Mucosa of gallbladder (tissue), 1 donor: ENCODE measurements around the gene CAPN15. TPM values are rescaled to one million over a fixed set of nuclear protein-coding genes. Genes with fewer than 3 reads are reported as not detected.

Experiments
- DNase-seq: peaks from one replicate; pipeline ENCODE4 v3.0.0-alpha.2; 2020; ENCODE audit warnings: low spot score
- total RNA-seq: library from RNA; stranded (reverse); gene quantifications from one replicate; pipeline ENCODE4 v1.2.1, GENCODE V29; 2021
- donor health status: DM: no; HTN: no; CAD: no.

Gene CAPN15
- total RNA-seq, 1 donor from 2014 or later, result 75.4 TPM

DNA sequence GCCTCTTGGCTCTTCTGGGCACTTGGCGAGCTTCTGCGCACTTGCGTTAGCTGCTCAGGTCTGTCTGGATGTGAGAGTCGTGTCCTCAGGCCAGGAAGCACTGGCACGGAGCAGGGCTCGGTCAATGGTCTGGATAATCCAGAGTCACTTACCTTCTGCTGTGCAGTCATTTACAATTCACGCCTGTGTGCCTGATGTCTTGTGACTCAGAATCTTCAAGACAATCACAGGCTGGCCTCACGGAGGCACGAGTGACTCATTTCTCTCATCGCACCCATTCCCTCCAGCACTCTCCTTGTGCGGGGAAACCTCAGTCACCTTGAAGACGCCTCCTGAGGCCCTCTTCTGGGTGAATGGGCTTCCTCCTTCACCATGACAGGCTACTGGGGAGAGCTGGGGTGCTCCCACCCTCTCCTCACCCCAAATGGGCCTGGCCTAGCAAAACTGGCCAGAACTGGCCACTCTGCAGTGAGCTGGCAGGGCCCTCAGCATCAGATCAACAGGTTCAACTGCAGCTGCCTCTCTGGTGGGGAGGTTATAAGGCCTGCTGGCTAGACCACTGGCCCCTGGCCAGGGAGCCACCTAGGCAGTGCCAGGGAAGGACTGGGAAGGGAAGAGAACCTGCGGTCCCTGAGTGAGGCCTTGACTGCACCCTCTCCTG, 1.9 kb upstream of the CAPN15 start:
- DNase-seq, result peak; percentile 54

DNA sequence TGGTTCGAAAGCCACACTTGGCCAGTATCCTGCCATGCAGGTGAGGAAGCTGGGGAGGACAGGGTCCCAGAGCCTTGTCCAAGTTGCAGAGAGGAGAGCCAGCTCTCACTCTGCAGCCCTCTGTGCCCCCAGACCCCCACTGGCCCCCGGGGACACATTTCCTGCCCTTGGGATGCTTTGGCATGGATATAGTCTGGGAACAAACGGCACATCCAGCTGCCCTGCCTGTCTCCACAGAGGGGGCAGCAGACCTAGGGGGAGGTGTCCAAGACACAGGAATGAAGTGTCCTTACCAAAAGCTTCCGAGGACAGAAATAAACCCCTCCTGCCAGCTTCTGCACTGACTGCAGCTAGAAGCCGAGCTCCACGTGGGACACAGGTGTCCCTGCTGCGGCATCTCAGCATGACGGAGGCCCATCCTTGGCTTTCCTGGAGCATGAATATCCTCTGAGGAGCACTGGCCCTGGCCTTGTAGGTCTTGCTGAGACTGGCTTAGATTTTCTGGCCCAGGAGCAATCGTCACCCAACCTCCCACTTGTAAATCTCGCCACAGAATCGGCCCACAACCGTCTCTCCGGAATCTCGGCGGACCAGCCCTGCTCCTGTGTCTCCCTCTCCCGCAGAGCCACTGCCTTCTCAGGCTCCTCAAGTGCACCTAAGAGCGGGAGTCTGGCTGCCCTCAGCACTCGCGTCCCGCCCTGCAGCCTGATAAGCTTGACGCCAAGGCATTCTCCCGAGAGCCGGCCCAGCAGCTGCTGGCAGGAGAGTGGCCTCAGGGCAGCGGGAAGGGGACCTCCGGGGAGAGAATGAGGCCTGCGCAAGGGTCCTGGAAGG, 1.1 kb upstream of the CAPN15 start:
- no peak for DNase-seq

DNA sequence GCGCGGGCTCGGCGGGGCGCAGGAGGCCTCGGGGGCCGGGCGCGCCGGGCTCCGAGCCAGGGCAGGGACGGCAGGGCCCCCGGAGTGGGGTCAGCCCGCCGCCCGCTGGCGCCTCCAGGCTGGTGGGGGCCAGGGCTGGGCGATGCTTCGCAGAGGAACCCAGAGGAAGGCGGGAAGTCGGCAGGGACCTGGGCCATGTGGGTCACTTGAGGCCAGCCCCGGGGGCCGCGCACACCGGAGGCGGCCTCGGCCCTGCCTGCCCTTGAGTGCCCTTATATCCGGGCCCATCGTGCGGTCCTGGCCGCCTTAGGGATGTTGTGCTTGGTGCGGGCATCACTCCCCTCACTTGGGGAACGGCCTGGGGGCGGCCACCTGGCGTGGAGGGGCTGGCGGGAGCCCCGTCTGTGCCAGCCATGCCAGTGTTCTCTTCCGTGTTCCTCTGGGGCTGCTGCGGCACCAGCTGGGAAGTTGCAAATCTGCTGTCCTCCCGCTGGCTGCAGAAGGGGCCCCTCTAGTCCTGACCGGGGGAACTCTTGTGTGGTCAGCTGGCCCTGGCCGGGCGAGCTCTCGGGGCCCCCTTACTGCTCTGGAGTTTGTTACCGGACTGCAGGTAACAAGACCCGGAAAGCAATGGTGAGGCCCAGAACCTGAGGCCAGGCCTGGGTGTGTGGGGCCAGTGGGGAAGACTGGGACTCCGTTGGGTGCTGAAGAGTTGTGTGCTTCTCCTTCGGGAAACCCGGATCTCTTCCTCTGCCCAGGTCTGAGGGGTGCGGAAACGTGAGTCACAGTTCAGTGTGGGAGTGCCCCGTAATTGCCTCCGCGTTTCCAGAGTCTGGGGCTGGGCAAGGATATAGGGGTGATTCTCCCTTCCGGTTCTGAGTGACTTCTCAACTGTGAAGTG, 849 bp downstream of the CAPN15 start:
- no peak for DNase-seq

DNA sequence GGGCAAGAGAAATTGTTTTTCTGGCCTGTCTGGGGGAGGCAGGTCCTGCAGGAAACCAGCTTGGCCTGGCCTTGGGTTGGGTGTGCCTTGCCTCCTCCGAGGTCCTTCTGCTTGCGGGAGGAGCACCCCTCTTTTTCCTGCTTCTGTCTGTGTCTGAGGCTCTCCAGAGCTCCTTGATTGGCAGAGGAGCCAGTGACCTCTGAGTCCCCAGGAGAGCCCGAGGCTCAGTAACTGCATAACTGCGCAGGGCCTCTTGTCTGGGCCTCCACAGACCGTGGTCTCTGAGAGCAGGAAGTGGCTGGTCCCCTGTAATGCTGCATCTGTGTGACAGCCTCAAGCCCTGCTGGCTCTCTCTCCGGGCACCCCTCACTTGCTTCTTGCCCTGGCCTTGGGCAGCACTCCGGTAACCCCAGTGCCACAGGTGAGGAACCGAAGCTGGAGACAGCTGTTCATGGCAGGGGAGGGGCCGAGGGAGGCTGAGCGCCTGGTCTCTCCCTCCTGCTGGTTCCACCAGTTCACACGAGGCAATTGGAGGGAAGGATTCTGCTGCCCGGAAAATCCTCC, 1.6 kb downstream of the CAPN15 start:
- no peak for DNase-seq

DNA sequence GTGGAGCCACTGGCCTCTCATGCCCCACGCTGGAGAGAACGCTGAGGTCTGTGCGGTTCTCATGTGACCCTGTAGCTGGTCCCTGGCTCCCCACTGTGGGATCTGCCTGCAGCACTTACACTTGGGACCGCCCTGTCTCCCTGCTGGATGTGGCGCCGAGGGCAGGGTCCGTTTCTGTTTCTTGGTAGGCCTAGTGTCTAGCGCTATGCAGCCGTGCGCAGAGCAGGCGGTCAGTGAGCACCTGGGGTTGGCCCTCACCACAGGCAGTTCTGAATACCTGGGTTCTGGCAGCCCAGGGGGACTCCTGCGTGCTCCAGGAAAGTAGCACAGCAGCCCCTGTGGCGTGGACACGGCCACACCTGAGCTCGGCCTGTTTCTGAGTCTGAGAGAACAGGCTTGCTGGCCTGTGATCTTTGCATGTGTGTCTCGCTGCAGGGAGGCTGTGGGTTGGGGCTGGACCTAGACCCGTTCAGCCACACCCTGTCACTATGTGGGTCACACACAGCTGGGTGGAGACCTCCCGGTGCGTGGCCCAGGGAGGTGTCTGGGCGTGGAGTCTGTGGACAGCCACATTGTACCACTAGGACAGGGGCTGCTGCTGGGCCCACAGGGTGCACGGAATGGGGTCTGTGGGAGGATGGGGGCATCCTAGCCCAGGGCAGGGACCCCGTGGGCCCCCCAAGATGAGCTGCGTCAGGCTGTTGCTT, 2.8 kb downstream of the CAPN15 start:
- DNase-seq, result no peak

DNA sequence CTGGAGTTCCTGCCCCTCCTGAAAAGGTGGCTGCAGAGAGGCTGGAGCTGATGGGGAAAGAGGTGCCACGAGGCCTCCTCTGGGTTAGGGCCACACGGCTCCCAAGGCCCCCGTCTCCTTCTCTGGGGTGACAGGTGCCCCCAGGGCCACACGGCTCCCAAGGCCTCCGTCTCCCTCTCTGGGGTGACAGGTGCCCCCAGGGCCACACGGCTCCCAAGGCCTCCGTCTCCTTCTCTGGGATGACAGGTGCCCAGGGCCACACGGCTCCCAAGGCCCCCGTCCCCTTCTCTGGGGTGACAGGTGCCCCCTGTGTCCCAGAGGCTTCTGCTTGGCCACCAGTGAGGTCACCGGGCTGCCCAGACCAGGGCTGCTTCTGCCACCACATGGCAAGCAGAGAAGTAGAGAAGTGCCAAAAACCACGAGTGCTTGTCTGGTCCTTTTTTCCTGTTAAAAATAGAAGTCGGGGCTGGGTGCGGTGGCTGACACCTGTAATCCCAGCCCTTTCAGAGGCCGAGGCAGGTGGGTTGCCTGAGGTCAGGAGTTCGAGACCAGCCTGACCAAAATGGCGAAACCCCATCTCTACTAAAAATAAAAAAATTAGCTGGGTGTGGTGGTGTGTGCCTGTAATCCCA, 4.1 kb downstream of the CAPN15 start:
- no peak for DNase-seq

DNA sequence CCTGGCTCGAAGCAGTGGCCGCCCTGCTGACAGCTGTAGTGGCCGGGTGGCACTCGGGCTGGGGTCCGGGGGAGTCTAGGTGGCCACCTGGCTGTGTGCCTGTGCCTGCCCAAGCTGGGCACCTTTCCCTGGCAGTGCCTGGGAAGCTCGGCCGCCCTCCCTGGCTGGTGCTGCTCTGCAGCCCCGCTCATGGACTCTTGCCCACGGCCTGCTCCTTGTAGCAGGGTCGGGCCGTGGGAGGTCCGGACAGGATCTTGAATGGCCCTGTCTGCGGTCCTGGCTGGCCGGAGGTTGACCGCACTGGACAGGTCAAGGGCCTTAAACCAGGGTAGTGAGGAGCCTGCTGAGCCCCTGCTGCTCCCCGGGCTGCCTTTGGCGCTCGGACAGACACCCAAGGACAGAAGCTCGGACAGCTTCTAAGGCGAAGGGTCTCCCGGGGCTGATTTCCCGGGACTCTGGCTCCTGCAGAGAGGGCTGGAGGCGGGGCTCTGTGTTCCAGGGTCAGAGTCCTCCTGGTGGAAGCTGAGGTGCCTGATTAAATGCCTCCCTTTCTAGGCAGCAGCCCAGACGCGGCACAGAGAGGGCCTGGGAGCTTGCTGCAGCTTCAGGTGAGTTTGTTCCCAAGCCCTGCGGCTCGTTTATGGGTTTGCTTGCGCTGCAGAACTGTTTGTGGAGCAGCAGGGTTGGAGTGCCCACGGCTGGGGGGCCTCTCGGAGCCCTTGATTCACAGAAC, 6.0 kb downstream of the CAPN15 start:
- peak; percentile 59 for DNase-seq

DNA sequence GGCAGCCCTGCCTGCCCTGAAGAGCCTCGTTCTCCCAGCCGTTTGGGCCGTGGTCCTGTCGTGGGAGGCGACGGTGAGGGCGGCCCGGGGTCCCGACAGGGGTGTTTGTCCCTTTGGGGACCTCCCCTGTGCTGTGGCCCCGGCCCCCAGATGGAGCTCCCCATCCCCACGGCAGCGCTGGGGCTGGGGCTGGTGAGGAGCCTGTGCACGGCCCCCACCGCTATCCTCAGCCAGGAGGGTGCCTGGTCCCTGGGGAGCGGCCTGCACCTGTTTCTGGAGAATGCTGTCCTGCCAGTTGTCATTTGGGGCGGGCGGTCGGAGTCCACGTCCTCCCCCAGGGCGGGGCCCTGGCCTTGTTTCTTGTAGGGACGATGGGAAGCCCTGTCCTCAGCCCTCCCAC, 6.6 kb downstream of the CAPN15 start:
- peak; percentile 71 for DNase-seq

DNA sequence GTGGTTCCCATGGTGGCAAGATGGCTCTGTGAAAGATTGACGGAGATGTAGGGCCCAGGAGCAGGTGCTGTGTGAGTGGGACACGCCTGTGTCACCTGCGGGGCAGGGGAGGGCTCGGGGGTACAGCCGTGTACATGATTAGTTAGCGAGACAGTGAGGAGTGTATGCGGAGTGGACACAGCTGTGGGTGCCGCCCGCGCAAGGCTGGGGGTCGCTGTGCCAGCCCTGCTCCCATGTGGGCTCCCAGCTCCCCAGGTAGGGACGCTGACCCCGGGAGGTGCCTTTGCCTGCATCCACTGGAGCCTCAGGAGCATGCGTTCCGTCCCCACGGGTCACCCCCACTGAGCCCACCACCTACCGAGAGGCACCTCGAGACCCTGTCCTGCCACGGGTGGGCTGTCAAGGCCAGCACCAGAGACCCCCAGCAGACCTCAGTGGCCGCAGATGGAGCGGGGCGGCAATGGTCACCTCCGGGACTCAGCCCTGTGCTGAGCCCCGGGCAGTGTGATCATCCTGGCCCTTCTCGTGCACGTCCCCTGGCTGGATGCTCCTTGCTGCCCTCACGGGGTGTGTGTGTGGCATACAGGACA, 7.4 kb downstream of the CAPN15 start:
- DNase-seq, result no peak

DNA sequence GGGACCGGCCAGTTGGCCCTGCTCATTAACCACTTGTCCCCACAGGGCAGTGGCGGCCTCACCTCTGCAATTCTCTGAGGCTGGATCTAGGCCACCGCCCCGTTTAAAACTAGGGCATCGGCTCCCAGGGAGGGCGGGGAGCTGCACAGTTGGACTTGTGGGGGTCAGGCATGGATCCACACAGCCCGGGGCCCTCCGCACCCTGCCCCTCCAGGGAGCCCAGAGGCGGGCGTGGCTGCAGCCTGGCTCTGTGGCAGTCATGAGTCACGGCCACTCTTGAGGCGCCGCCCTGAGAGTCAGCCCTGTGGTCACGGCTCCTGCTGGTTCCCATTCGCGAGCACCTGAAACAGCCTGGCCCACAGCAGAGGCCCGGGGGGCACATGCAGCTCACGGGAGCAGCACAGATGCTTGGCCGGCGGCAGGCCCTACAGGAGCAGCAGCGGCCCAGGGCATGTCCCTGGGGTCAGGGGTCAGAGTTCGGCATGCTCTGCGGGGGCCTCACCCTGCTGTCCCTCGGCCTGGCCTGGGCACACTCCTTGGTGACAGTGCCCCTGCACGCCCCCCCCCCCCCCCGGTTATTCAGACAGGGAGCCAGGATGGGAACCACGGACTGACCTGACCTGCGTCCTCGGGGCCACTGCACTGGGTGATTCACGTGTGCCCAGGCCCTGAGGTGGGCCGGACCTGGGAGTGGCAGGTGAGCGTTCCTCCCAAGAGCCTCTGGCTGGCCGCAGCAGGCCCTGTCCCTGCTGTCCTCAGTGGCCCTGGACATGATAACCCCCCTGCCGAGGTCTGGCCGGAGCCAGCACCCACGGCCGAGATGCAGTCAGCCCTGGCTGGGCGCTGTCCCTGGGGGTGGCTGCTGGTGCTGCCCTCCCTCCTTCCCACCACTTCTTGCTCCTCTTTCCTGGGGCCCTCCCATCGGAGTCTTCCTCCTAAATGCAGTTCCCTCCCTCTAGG, 8.2 kb downstream of the CAPN15 start:
- peak; percentile 65 for DNase-seq

DNA sequence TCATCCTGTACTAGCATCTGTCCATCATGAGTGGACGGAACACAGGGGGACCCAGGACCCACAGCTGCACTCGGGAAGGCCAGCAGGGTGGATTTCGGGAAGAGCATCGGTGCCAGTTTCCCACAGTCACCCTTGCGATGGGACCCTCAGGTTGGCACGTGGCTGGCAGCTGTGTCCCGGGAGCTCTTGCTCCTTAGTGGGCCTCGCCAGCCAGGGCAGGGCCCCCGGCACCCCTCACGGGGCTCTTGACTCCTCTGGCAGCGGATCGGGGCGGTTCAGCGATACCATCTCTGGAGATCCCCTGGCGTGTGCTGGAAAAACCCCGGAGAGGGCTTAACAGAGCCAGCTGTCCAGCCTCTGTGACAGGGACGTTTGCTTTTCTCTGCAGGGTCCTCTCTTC, 9.2 kb downstream of the CAPN15 start:
- no peak for DNase-seq

DNA sequence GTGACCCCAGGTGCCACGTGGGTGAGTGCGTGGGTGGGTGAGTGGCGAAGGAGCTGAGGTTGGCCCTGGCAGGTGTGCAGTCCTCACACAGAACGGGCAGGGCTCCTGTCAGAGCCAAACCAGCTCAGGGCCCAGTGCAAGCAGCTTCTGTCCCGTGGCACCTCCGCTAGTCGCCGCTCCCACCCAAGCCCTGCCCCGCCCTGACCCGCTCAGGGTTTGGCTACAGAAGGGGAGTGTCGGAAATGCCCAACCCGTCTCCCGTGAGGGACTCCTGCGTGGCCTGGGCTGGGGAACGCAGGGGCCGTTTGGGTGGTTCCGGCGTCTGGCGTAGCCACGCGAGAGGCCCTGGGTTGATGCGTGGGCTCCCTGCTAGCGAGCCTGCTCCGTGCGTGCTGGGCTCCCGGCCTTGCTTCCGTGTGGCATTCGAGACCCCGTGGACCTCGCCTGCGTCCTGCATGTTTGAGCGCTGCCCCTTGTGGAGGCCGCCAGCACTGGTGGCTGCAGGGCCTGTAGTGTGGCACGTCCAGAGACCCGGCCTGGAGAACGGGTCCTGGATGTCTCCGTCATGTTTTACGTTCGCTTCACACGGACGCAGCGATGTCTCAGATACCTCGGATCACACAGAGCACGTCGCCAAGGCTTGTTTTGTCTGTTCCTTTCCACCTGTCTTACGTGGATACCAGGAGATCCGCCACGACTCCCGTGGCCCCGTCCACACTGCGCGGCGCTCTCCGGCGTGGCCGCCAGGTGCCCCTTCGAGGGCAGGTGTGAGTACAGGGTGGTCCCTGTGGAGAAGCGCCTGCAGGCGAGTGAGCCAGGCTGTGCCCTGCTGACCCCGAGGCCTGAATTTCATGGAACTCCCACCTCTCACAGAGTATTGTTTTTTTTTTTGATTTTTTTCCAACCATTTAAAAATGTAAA, 10.2 kb downstream of the CAPN15 start:
- DNase-seq, result no peak

DNA sequence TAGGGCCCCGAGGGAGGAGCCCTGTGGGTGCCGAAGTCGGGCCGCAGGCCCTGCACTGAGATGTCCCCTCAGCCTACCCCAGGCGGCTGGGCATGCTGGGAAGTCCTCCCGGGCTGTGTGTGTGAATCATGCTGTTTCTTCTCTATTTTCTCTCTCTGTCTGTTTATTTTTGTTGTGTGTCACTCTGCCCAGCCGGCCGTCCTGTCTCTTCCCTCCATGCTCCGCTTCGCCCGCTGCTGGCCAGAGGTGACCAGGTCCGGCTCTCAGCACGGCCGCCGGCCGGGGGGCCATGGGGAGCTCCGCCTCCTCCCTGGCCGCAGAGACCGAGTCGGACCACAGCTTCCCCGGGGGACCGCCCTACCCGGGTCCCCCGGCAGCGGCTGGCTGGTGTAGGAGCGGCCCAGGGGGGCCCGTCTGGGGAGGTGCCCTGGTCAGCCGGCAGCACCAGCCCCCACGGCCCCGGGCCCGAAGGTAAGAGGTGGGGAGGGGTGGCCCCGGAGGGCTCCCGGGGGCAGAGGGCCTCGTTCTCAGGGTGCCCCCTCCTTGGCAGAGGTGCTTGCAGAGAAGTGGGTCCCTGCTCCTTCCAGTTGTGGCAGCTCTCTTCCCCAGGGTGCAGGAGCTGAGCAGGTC, 12.5 kb downstream of the CAPN15 start:
- DNase-seq, result no peak

DNA sequence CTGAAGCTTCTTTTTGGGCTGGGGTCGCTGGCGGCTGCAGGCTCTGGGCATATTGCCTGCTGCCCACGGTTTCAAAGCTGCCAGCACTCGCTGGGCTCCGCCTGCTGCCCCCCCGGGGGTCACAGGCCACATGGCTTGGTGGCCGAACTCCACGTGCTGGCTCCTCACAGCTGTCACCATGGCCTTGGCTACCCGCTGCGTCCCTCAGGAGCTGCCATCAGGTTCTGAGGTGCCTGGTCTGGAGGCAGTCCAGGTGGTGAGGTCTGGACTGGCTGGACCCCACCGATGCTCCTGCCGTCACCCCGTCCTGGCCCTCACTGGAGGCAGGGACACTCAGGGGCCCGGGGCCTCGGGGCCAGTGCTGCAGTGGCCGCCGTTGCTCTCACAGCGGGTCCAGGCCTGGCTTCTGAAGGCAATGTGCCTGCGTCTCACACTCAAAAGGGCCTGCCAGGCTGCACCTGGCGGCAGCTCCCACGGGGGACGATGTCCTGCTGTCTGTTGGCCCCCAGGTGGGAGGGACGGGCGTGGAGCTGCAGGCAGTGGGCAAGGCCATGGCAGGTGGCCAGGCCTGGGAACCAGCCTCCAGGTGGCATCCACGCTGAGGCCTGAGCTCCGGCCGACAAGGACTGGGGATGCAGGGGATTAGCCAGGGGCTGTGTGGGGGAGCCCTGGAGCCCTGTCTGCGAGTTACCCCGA, 13.3 kb downstream of the CAPN15 start:
- DNase-seq, result no peak

DNA sequence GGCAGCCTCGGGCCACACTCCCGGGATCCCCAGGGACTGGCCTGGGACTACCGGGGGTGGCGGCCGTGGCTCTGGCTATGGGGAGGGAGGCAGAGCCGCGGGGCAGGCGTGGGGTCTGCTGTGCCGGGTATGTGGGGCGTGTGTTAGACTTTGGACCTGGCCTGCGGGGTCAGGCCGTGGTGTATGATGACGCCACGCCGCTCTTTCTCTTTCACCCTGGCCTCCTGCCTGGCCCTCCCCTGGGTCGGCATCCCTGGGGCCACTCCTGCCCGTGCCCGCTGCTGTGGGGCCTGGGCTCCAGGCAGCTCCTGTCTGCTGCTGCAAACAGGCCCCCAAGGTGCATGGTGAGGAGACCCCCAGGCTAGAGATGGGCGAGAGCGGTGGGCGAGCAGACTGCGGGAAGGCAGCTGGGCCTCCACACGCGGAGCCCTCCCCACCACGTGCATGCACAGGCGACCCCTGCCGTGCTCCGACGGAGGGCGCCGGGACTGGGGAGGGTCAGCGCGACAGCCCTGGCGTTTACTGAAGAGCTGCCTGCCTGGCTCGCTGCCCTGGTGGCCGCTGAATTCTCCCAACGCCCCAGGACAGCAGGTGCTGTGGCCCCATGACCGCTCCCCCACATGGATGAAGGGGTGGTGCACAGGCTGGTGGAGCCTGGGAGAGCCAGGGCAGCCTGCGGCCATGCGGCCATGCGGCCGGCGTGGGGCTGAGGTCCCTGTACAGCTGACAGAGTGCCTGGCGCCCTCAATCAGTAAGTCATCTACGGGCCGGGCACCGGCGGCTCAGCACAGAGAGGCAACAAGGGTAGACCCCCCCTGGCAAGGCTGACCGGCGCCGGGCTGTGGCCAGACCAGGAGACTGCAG, 16.0 kb downstream of the CAPN15 start:
- DNase-seq, result peak; percentile 46
